Measurements from ENCODE around the gene ARHGEF12.

ARHGEF12 gene

GRCh38 chr11:120318906-120319305 lies 17.3 kb upstream of the ARHGEF12 start:
- H4K20me1 ChIP-seq (ENCODE audit: insufficient read depth, low read length), result no peaks in the 10 kb centered on the region

GRCh38 chr11:120324932-120325810 lies 11.0 kb upstream of the ARHGEF12 start, which contains the start of gene TLCD5:
TLCD5 (plus strand) TSS chr11:120325299; CDS start chr11:120327442, 2,143 bp downstream.
- H3K27ac ChIP-seq (ENCODE audit: low read length), result no peak within 1 kb of the TSS
- no peaks in the 10 kb centered on the region for H3K36me3 ChIP-seq (replicated peaks; ENCODE audit: low read depth, low read length)
- no peak within 1 kb of the TSS for H2AFZ ChIP-seq (ENCODE audit: low read depth, low read length)
- no peaks in the 10 kb centered on the region for H3K79me2 ChIP-seq (ENCODE audit: low read length)
- H3K4me1 ChIP-seq (ENCODE audit: low read length), result peaks cover 16% of the 10 kb centered on the region
- H3K4me2 ChIP-seq (ENCODE audit: low read length), result peak within 1 kb of the TSS; percentile 20; the same call in 1 of the 2 replicates
- peak within 1 kb of the TSS; percentile 57 for H3K4me3 ChIP-seq (ENCODE audit: low read length)
- H3K9ac ChIP-seq (ENCODE audit: low read length), result no peak within 1 kb of the TSS
- peaks cover 8% of the 10 kb centered on the region for H3K27me3 ChIP-seq (ENCODE audit: low read depth, low read length)
- no peak for TF ChIP-seq EZH2phosphoT487 (IDR thresholded peaks at IDR 0.05; ENCODE audit: low read depth)
- TF ChIP-seq CTCF (IDR thresholded peaks at IDR 0.05; ENCODE audit: low read depth, low read length), result no peak
- no peaks in the 10 kb centered on the region for H3K9me3 ChIP-seq (ENCODE audit: insufficient read depth, low read length)
- H4K20me1 ChIP-seq (ENCODE audit: insufficient read depth, low read length), result no peaks in the 10 kb centered on the region

More at GRCh38 chr11:120318906-120319305, 17.3 kb upstream of the ARHGEF12 start:
- no peaks in the 10 kb centered on the region for H3K36me3 ChIP-seq (replicated peaks; ENCODE audit: low read depth, low read length)
- no peak overlapping the region for H3K4me2 ChIP-seq (ENCODE audit: low read length)
- H3K4me3 ChIP-seq (ENCODE audit: low read length), result no peak overlapping the region
- no peaks in the 10 kb centered on the region for H3K79me2 ChIP-seq (ENCODE audit: low read length)
- peaks cover 6% of the 10 kb centered on the region; the same call in 1 of the 2 replicates for H3K4me1 ChIP-seq (ENCODE audit: low read length)
- no peaks in the 10 kb centered on the region for H3K9me3 ChIP-seq (ENCODE audit: insufficient read depth, low read length)
- no peak overlapping the region for H2AFZ ChIP-seq (ENCODE audit: low read depth, low read length)
- no peak overlapping the region for H3K9ac ChIP-seq (ENCODE audit: low read length)
- H3K27ac ChIP-seq (ENCODE audit: low read length), result no peak overlapping the region
- peaks cover 21% of the 10 kb centered on the region for H3K27me3 ChIP-seq (ENCODE audit: low read depth, low read length)
- TF ChIP-seq CTCF (IDR thresholded peaks at IDR 0.05; ENCODE audit: low read depth, low read length), result no peak
- TF ChIP-seq EZH2phosphoT487 (IDR thresholded peaks at IDR 0.05; ENCODE audit: low read depth), result no peak

GRCh38 chr11:120326228-120326627 lies 10.0 kb upstream of the ARHGEF12 start:
- Histone ChIP-seq H3K79me2 (ENCODE audit: low read length) (no peaks in the 10 kb centered on the region), H2AFZ (ENCODE audit: low read depth, low read length) (no peak overlapping the region), H3K4me1 (ENCODE audit: low read length) (peaks cover 16% of the 10 kb centered on the region), H3K9ac (ENCODE audit: low read length) (no peak overlapping the region), H3K9me3 (ENCODE audit: insufficient read depth, low read length) (no peaks in the 10 kb centered on the region), H3K36me3 (replicated peaks; ENCODE audit: low read depth, low read length) (no peaks in the 10 kb centered on the region), H3K4me3 (ENCODE audit: low read length) (no peak overlapping the region), H3K27me3 (ENCODE audit: low read depth, low read length) (peaks cover 19% of the 10 kb centered on the region), H3K4me2 (ENCODE audit: low read length) (no peak overlapping the region), H4K20me1 (ENCODE audit: insufficient read depth, low read length) (no peaks in the 10 kb centered on the region), H3K27ac (ENCODE audit: low read length) (no peak overlapping the region)
- no peak for TF ChIP-seq CTCF (IDR thresholded peaks at IDR 0.05; ENCODE audit: low read depth, low read length)
- no peak for TF ChIP-seq EZH2phosphoT487 (IDR thresholded peaks at IDR 0.05; ENCODE audit: low read depth)

- Histone ChIP-seq H3K9me3 (ENCODE audit: insufficient read depth, low read length) (no peaks in the 10 kb centered on the region), H3K9ac (ENCODE audit: low read length) (no peak overlapping the region), H2AFZ (ENCODE audit: low read depth, low read length) (no peak overlapping the region), H4K20me1 (ENCODE audit: insufficient read depth, low read length) (no peaks in the 10 kb centered on the region), H3K4me2 (ENCODE audit: low read length) (peak overlapping the region; percentile 29), H3K79me2 (ENCODE audit: low read length) (no peaks in the 10 kb centered on the region), H3K4me1 (ENCODE audit: low read length) (peaks cover 13% of the 10 kb centered on the region), H3K36me3 (replicated peaks; ENCODE audit: low read depth, low read length) (no peaks in the 10 kb centered on the region), H3K27me3 (ENCODE audit: low read depth, low read length) (peaks cover 25% of the 10 kb centered on the region), H3K27ac (ENCODE audit: low read length) (no peak overlapping the region), H3K4me3 (ENCODE audit: low read length) (no peak overlapping the region)
- TF ChIP-seq CTCF (IDR thresholded peaks at IDR 0.05; ENCODE audit: low read depth, low read length) (no peak), EZH2phosphoT487 (IDR thresholded peaks at IDR 0.05; ENCODE audit: low read depth) (no peak)
Measured at GRCh38 chr11:120326845-120327281, 9.3 kb upstream of the ARHGEF12 start.

All from OCI-LY3 (cell line).